ENCODE measurements around the gene CRB2. TPM values are rescaled to one million over a fixed set of nuclear protein-coding genes. Genes with fewer than 3 reads are reported as not detected.

CRB2 gene
- total RNA-seq, 6 experiments from 2014 or later, result not detected

GRCh38 chr9:123346026-123346425 is 10.0 kb upstream of the CRB2 start:
- H3K9me3 ChIP-seq, result no peaks in the 10 kb centered on the region
- peaks cover 0 to 3% (median 0%) of the 10 kb centered on the region in 4 donors for H3K4me1 ChIP-seq
- intact Hi-C loops (cut with DNase I), result loop anchor here (10.0 kb wide), 2 partner anchors 241 to 261 kb away; no protein-coding TSS in a partner anchor
- no peak overlapping the region for H3K4me3 ChIP-seq
- no peak overlapping the region for H3K27ac ChIP-seq
- WGBS (ENCODE audit: insufficient coverage, low coverage, low lambda C conversion rate, missing lambda C conversion rate), result no CpG with 5 or more reads among the region's 9 CpGs
- TF ChIP-seq CTCF (IDR thresholded peaks at IDR 0.05) (no peak), POLR2A (IDR thresholded peaks at IDR 0.05) (no peak)
- ATAC-seq (no peak), DNase-seq (no peak)
- H3K27me3 ChIP-seq, result no peaks in the 10 kb centered on the region
- H3K36me3 ChIP-seq, result no peaks in the 10 kb centered on the region

GRCh38 chr9:123346826-123347225 is 9.2 kb upstream of the CRB2 start:
- DNase-seq, result no peak
- WGBS (ENCODE audit: insufficient coverage, low coverage, low lambda C conversion rate, missing lambda C conversion rate), result 94% methylated on average over 3 of the region's 3 CpGs
- Histone ChIP-seq H3K27me3 (no peaks in the 10 kb centered on the region), H3K4me3 (no peak overlapping the region), H3K27ac (no peak overlapping the region), H3K4me1 (peaks cover 0 to 3% (median 0%) of the 10 kb centered on the region in 4 donors), H3K36me3 (no peaks in the 10 kb centered on the region), H3K9me3 (no peaks in the 10 kb centered on the region)
- TF ChIP-seq POLR2A (IDR thresholded peaks at IDR 0.05) (no peak), CTCF (IDR thresholded peaks at IDR 0.05) (no peak)
- no peak for ATAC-seq
- intact Hi-C loops (cut with DNase I), result loop anchor here (10.0 kb wide), 2 partner anchors 242 to 262 kb away; no protein-coding TSS in a partner anchor

DNA sequence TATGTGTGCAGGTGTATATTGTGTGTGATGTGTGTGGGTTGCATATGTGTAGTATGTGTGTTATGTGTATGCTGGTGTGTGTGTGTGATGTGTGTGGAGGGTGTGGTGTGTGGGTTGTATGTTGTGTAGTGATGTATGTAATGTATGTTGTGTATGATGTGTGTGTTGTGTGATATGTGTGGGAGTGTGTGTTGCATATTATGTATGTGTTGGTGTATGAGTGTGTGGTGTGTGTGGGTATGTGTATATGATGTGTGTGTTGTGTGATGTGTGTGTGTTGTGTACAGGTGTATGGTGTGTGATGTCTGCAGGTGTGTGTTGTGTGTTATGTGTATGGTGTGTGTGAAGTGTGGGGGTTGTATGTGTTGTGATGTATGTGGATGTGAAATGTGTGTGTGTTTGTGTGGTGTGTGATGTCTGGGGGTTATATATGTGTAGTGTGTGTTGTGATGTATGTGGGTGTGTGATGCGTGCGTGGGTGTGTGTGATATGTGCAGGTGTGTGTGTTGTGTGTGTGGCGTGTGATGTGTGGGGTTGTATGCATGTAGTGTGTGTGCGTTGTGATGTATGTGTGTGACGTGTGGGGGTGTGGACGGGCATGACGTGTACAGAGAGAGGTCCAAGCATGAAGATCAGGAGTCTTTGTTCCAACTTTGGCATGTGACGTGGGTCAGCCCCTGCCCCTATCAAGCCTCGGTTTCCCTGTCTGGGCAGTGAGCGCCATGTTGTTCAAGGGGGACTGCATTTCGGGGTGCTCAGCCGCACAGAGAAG is 8.5 kb upstream of the CRB2 start:
- TF ChIP-seq POLR2A (IDR thresholded peaks at IDR 0.05) (no peak), CTCF (IDR thresholded peaks at IDR 0.05) (no peak)
- no peak overlapping the region for H3K4me3 ChIP-seq
- no peaks in the 10 kb centered on the region for H3K36me3 ChIP-seq
- intact Hi-C loops (cut with DNase I), result loop anchor here (10.0 kb wide), 2 partner anchors 243 to 263 kb away; no protein-coding TSS in a partner anchor
- ATAC-seq, result no peak
- WGBS (ENCODE audit: insufficient coverage, low coverage, low lambda C conversion rate, missing lambda C conversion rate), result 34% methylated on average over 4 of the region's 12 CpGs
- no peaks in the 10 kb centered on the region for H3K27me3 ChIP-seq
- DNase-seq, result no peak
- no peaks in the 10 kb centered on the region for H3K9me3 ChIP-seq
- peaks cover 0 to 3% (median 0%) of the 10 kb centered on the region in 4 donors for H3K4me1 ChIP-seq
- no peak overlapping the region for H3K27ac ChIP-seq

- Histone ChIP-seq H3K4me1 (peaks cover 0 to 3% (median 0%) of the 10 kb centered on the region in 4 donors), H3K27me3 (no peaks in the 10 kb centered on the region), H3K9me3 (no peaks in the 10 kb centered on the region), H3K36me3 (no peaks in the 10 kb centered on the region), H3K27ac (no peak overlapping the region), H3K4me3 (no peak overlapping the region)
- no peak for DNase-seq
- no peak for ATAC-seq
- intact Hi-C loops (cut with DNase I), result loop anchor here (10.0 kb wide), 2 partner anchors 244 to 264 kb away; no protein-coding TSS in a partner anchor
- WGBS (ENCODE audit: insufficient coverage, low coverage, low lambda C conversion rate, missing lambda C conversion rate), result 42% methylated on average over 4 of the region's 9 CpGs
- no peak for TF ChIP-seq POLR2A (IDR thresholded peaks at IDR 0.05)
- TF ChIP-seq CTCF (IDR thresholded peaks at IDR 0.05), result no peak
Measured at GRCh38 chr9:123348317-123348992, 7.5 kb upstream of the CRB2 start.
